Mesenchymal stem cell (in vitro differentiated cells and primary cell): ENCODE data around the gene NBPF1.

ENCODE experiments used
- DNase-seq: peaks from one replicate; pipeline ENCODE4 v3.0.0-alpha.2; 2013
- H2AFZ ChIP-seq: one replicate; pipeline ENCODE4 v1.6.1; 2013; ENCODE audit warnings: low read depth, mild to moderate bottlenecking, control low read depth, inconsistent platforms, low read length, moderate library complexity
- H2AK5ac ChIP-seq: 2 replicates; pipeline ENCODE4 v1.6.1; 2013; ENCODE audit warnings: low read length, moderate library complexity, mild to moderate bottlenecking, inconsistent platforms; ENCODE audit not compliant: severe bottlenecking
- H2BK120ac ChIP-seq: one replicate; pipeline ENCODE4 v1.6.1; 2013; ENCODE audit warnings: low read depth, mild to moderate bottlenecking, inconsistent platforms, low read length, moderate library complexity
- H2BK12ac ChIP-seq, 2 experiments: one replicate each; pipeline ENCODE4 v1.6.1; 2013; ENCODE audit warnings: inconsistent platforms in 2 of 2, low read length in 2 of 2, mild to moderate bottlenecking in 2 of 2, moderate library complexity in 2 of 2, control low read depth in 1 of 2
- H2BK15ac ChIP-seq: one replicate; pipeline ENCODE4 v1.6.1; 2013; ENCODE audit warnings: mild to moderate bottlenecking, low read depth, inconsistent platforms; ENCODE audit not compliant: poor library complexity, severe bottlenecking
- H2BK5ac ChIP-seq: 2 replicates; pipeline ENCODE4 v1.6.1; 2013; ENCODE audit warnings: low read depth, mild to moderate bottlenecking, low read length, control low read depth, inconsistent platforms; ENCODE audit not compliant: poor library complexity, severe bottlenecking
- H3K14ac ChIP-seq, 2 experiments: one replicate each; pipeline ENCODE4 v1.6.1; 2013; ENCODE audit warnings: inconsistent platforms in 2 of 2, low read length in 2 of 2, control low read depth in 1 of 2, mild to moderate bottlenecking in 1 of 2, moderate library complexity in 1 of 2
- H3K18ac ChIP-seq, 2 experiments: one replicate each; pipeline ENCODE4 v1.6.1; 2013; ENCODE audit warnings: inconsistent platforms in 2 of 2, low read length in 2 of 2, control low read depth in 1 of 2, low read depth in 1 of 2, mild to moderate bottlenecking in 1 of 2
- H3K23ac ChIP-seq, 2 experiments: one replicate each; pipeline ENCODE4 v1.6.1; 2013; ENCODE audit warnings: inconsistent platforms in 2 of 2, low read length in 2 of 2, mild to moderate bottlenecking in 2 of 2, moderate library complexity in 2 of 2, control low read depth in 1 of 2
- H3K27ac ChIP-seq: 2 replicates; pipeline ENCODE4 v1.5.1; 2013; ENCODE audit warnings: mild to moderate bottlenecking, moderate library complexity, low read length, control low read depth, inconsistent platforms; ENCODE audit not compliant: poor library complexity, severe bottlenecking
- H3K27me3 ChIP-seq, 2 experiments: 2 replicates each; pipeline versions ENCODE4 v1.6.1 to v1.7.0; 2013; ENCODE audit warnings: low read length in 2 of 2, mild to moderate bottlenecking in 2 of 2, moderate library complexity in 2 of 2, control low read depth in 1 of 2, inconsistent platforms in 1 of 2; ENCODE audit not compliant: control insufficient read depth in 1 of 2, insufficient read depth in 1 of 2
- H3K36me3 ChIP-seq, 2 experiments: 2 replicates each; pipeline versions ENCODE4 v1.6.1 to v1.7.0; 2013; ENCODE audit warnings: low read length in 2 of 2, control low read depth in 1 of 2, inconsistent platforms in 1 of 2, low read depth in 1 of 2, mild to moderate bottlenecking in 1 of 2; ENCODE audit not compliant: insufficient read depth in 2 of 2, control insufficient read depth in 1 of 2
- H3K4ac ChIP-seq, 2 experiments: one replicate each; pipeline ENCODE4 v1.6.1; 2013; ENCODE audit warnings: inconsistent platforms in 2 of 2, low read length in 2 of 2, mild to moderate bottlenecking in 2 of 2, moderate library complexity in 2 of 2, control low read depth in 1 of 2, low read depth in 1 of 2
- H3K4me1 ChIP-seq: 2 replicates; pipeline ENCODE4 v1.6.1; 2013; ENCODE audit warnings: low read depth, low read length, control low read depth; ENCODE audit not compliant: control insufficient read depth, insufficient read depth
- H3K4me2 ChIP-seq: 2 replicates; pipeline ENCODE4 v1.6.1; 2013; ENCODE audit warnings: low read length, mild to moderate bottlenecking, inconsistent platforms; ENCODE audit not compliant: poor library complexity, severe bottlenecking
- H3K4me3 ChIP-seq, 2 experiments: 2 replicates each; pipeline versions ENCODE4 v1.5.1 to v1.7.0; 2013; ENCODE audit warnings: low read length in 2 of 2, mild to moderate bottlenecking in 2 of 2, control low read depth in 1 of 2, low read depth in 1 of 2; ENCODE audit not compliant: insufficient read depth in 1 of 2
- H3K79me1 ChIP-seq: replicated peaks from 2 replicates; pipeline ENCODE4 v1.6.1; 2013; ENCODE audit warnings: mild to moderate bottlenecking, control low read depth, low read length, inconsistent platforms; ENCODE audit not compliant: poor library complexity, severe bottlenecking
- H3K9ac ChIP-seq: 2 replicates; pipeline ENCODE4 v1.7.0; 2013; ENCODE audit warnings: mild to moderate bottlenecking, low read length, moderate library complexity
- H3K9me3 ChIP-seq: 2 replicates; pipeline ENCODE4 v1.7.0; 2013; ENCODE audit warnings: mild to moderate bottlenecking, low read length; ENCODE audit not compliant: control insufficient read depth
- H4K8ac ChIP-seq: one replicate; pipeline ENCODE4 v1.6.1; 2013; ENCODE audit warnings: inconsistent platforms, mild to moderate bottlenecking, low read length, moderate library complexity
- H4K91ac ChIP-seq: one replicate; pipeline ENCODE4 v1.6.1; 2013; ENCODE audit warnings: mild to moderate bottlenecking, low read length, inconsistent platforms
- WGBS: methylation state at CpG from one replicate; pipeline ENCODE4 v1.1.7; 2013; ENCODE audit warnings: mixed read lengths; 5-methylcytosine and 5-hydroxymethylcytosine counted together

Gene NBPF1

GRCh38 chr1:16615253-16616252 is 2.2 kb upstream of the NBPF1 start:
- H3K79me1 ChIP-seq = peaks cover 11% of the 10 kb centered on the region
- no peak overlapping the region for H3K4me2 ChIP-seq
- no peak overlapping the region for H2AFZ ChIP-seq
- no peak overlapping the region for H3K4ac ChIP-seq
- H3K4me3 ChIP-seq = no peak overlapping the region
- H3K9ac ChIP-seq = no peak overlapping the region
- peaks cover 13 to 19% of the 10 kb centered on the region in 2 experiments for H3K36me3 ChIP-seq
- DNase-seq = no peak
- WGBS = 85% methylated on average over 9 of the region's 9 CpGs
- H2AK5ac ChIP-seq = no peak overlapping the region
- no peaks in the 10 kb centered on the region for H3K9me3 ChIP-seq
- no peak overlapping the region for H3K18ac ChIP-seq
- H3K23ac ChIP-seq = no peak overlapping the region
- peaks cover 9% of the 10 kb centered on the region for H3K4me1 ChIP-seq
- H2BK12ac ChIP-seq = no peak overlapping the region
- no peak overlapping the region for H3K27ac ChIP-seq
- no peak overlapping the region for H2BK5ac ChIP-seq
- H2BK15ac ChIP-seq = no peak overlapping the region
- H4K91ac ChIP-seq = no peak overlapping the region
- H3K14ac ChIP-seq = no peak overlapping the region
- no peak overlapping the region for H4K8ac ChIP-seq
- H3K27me3 ChIP-seq = no peaks in the 10 kb centered on the region
- H2BK120ac ChIP-seq = no peak overlapping the region

- H3K4me1 ChIP-seq = peaks cover 9% of the 10 kb centered on the region
- H3K9ac ChIP-seq = peak overlapping the region; percentile 84
- H3K18ac ChIP-seq = no peak overlapping the region
- WGBS = 84% methylated on average over 11 of the region's 11 CpGs
- no peaks in the 10 kb centered on the region for H3K27me3 ChIP-seq
- no peak overlapping the region for H4K8ac ChIP-seq
- H3K9me3 ChIP-seq = no peaks in the 10 kb centered on the region
- peak overlapping the region; percentile 1 for H2AK5ac ChIP-seq
- H2BK5ac ChIP-seq = no peak overlapping the region
- H4K91ac ChIP-seq = no peak overlapping the region
- H2BK120ac ChIP-seq = no peak overlapping the region
- H3K27ac ChIP-seq = no peak overlapping the region
- H3K36me3 ChIP-seq = peaks cover 10 to 13% of the 10 kb centered on the region in 2 experiments
- H3K4ac ChIP-seq = peak overlapping the region in 1 of 2 experiments; percentile 25
- no peak overlapping the region for H3K14ac ChIP-seq
- H2BK12ac ChIP-seq = no peak overlapping the region
- no peak overlapping the region for H3K4me2 ChIP-seq
- no peak overlapping the region for H3K4me3 ChIP-seq
- DNase-seq = no peak
- H2BK15ac ChIP-seq = no peak overlapping the region
- no peak overlapping the region for H2AFZ ChIP-seq
- peaks cover 15% of the 10 kb centered on the region for H3K79me1 ChIP-seq
- no peak overlapping the region for H3K23ac ChIP-seq
Measured at GRCh38 chr1:16614361-16615252, 1.2 kb upstream of the NBPF1 start.

- Histone ChIP-seq H3K9me3 (no peaks in the 10 kb centered on the region), H2BK5ac (no peak overlapping the region), H3K23ac (peak overlapping the region in 1 of 2 experiments; percentile 80), H3K27me3 (no peaks in the 10 kb centered on the region), H3K4ac (peak overlapping the region in 1 of 2 experiments; percentile 33), H3K14ac (peak overlapping the region in 1 of 2 experiments; percentile 39), H3K4me1 (peaks cover 9% of the 10 kb centered on the region), H3K4me3 (peak overlapping the region; percentile 89 to 96), H3K79me1 (peaks cover 30% of the 10 kb centered on the region), H2BK15ac (no peak overlapping the region), H3K18ac (peak overlapping the region in 1 of 2 experiments; percentile 100), H3K9ac (peak overlapping the region; percentile 73), H2BK120ac (no peak overlapping the region), H4K8ac (no peak overlapping the region), H4K91ac (no peak overlapping the region), H2AFZ (peak overlapping the region; percentile 78), H3K4me2 (peak overlapping the region; percentile 97), H3K36me3 (peaks cover 16% of the 10 kb centered on the region in 2 experiments), H3K27ac (no peak overlapping the region), H2BK12ac (no peak overlapping the region), H2AK5ac (no peak overlapping the region)
- DNase-seq = peak; percentile 90
- 8% methylated on average over 31 of the region's 31 CpGs for WGBS
Measured at GRCh38 chr1:16612332-16613172, 812 bp downstream of the NBPF1 start.
